NCI-H2081 treated with DMSO at 0.1 percent for 48 hours (cell line): ENCODE results near the gene NAA16.

Source experiments
- DNase-seq: peaks from one replicate; lab custom pipeline; 2025; lab: John Stamatoyannopoulos, UW

Gene NAA16

GRCh38 chr13:41304551-41304950 is 6.5 kb upstream of the NAA16 start:
- no peak for DNase-seq

- DNase-seq = no peak
Measured at GRCh38 chr13:41306271-41307145, 4.6 kb upstream of the NAA16 start.

GRCh38 chr13:41307884-41308640 is 3.0 kb upstream of the NAA16 start:
- DNase-seq = no peak

DNA sequence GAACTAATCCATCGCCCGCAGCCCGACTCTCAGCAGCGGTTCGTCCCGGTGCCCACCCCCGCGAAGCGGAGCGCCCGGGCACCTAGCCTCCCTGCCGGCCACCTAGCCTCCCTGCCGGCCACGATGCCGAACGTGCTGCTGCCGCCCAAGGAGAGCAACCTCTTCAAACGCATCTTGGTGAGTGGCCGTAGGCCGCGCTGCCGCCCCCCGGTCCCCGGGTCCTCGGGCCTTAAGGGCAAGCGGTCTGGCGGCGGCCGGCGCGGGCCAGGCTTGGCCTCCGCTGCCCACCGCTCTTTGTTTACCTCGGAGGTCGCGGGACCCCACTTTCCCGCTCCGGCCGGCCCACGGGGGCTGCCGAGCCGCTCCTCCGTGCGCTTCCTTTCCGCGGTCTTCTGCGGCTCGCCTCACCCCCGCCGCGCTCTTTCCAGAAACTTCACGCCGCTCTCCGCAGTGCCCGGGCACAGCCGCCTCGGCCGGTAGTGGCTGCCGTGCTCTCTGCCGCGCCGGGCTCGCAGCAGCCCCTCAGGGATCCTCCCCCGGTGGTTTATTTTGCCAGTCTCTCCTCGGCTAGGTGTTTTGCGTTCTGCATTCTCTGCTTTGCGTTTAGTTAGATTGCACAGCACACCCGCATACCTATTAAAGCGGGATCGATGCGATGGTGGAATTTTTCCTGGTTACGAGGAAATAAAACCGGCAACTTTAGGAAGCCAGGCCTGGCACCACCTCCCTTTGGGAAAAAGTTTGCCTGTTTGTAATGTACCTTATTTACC is 524 bp downstream of the NAA16 start:
- DNase-seq = no peak

DNA sequence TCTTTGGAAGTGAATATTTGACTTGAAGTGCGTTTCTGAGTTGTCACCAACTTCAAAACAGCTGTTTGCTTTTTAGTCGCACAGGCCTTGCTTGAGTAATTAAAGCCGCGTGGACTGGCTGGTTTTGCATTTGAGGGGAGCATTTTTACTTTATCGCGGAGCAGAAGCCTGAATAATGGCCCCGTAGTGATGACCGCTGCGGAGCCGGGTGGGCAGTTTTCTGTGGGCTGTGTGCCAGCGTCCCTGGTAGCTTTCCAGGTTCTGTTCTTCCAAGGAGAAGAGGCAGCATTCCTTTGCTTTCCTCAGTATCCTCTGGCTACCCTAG is 1.1 kb downstream of the NAA16 start:
- no peak for DNase-seq

GRCh38 chr13:41313117-41313516 is 2.0 kb downstream of the NAA16 start:
- DNase-seq = no peak

DNA sequence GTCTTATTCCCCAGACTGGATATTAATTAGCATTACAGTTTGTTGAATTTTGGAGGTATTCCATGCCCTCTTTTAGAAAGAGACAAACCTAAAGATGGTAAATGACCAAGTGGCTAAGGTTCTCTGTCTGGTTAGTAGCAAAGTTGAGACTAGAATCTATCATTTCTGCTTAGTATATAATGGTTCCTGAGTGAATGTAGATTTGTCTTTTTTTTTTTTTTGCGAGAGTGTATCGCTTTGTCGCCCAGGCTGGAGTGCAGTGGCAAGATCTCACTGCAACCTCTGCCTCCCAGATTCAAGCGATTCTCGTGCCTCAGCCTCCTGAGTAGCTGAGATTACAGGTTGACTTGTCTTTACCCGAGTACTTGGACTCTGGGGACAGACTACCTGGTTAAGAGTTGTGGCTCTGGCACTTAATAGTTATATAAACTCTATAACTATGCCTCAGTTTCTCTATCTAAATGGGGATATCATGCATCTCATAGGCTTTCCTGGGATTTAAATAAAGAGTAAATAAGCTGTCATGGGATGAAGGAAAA is 2.7 kb downstream of the NAA16 start:
- no peak for DNase-seq

DNA sequence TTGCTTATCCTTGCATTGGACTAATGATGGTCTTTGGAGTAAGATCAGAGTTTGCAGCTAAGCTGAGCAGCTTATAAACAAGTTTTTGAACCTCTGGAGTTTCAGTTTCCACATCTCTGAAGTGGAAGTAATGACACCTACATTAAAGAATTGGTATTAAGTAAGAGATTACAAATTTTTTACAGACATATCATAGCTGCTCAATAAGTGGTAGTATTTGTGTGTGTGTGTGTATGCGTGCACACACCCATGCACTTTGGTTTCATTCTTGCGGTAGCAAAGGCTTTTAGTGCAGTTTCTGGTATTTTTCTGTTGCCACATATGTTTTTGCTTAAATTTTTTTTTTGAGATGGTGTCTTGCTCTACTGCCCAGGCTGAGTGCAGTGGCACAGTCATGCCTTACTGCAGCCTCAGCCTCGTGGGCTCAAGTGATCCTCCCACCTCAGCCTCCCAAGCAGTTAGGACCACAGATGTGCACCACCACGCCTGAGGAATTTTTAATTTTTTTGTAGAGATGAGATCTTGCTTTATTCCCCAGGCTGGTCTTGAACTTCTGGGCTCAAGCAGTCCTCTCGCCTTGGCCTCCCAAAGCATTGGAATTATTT is 4.5 kb downstream of the NAA16 start:
- DNase-seq = no peak

- no peak for DNase-seq
Measured at GRCh38 chr13:41317243-41317642, 6.2 kb downstream of the NAA16 start.

GRCh38 chr13:41325752-41326151 is 14.7 kb downstream of the NAA16 start:
- no peak for DNase-seq

GRCh38 chr13:41326661-41327060 is 15.6 kb downstream of the NAA16 start:
- no peak for DNase-seq

DNA sequence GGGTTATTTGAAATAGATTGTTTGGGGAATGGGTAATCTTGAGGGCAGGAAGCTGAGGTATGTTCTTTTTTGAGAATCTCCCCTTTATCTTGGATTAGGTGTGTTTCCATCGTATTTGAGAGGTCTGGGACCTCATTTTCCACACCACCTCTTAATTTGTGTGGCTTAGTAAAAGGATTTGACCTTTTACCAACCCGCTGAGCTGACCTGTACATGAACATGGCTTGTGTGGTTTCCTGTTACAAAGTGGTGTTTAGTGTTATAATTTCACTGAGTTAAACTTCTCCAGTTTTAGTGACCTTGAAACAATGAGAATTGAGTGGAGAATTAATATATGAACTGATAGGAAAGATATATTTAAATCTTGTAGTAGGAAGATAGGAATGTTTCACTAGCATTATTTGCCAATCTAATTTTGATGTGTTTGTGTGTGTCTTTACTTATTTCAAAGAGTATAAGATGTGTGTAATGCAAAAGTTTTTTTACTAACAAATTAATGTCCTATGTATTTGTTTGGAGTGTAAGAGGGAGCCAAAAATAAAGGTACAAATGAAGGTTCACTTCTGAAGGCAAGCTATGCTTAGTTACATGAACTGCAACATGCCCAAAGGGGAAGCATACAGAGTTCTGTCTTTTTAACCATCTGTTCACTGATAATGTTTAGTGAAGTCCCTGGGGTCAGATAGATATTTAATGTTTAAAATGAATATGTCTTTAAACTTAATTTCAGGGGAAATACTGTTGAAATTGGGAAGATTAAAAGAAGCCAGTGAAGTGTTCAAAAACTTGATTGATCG is 17.1 kb downstream of the NAA16 start:
- no peak for DNase-seq

DNA sequence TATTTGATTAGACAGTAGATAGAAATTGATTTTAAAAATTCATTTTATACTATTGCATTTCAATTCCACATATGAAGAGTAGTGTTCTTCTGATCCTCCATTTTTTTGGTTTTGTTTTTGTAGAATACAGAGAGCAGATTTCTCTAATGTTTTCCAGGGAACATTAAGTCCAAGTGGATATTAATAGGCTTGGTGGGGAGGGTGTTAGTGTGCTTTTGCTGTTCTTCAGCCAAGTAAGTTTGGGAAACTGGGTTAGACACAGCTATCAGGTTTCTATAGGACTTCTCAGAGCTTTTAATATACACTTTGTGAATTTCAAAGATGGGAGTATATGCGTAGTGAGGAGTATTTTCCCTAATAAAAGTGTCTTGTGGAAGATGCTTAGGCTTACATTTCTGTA is 21.8 kb downstream of the NAA16 start:
- DNase-seq = no peak

- no peak for DNase-seq
Measured at GRCh38 chr13:41334810-41335209, 23.7 kb downstream of the NAA16 start.

- DNase-seq = no peak
Measured at GRCh38 chr13:41344358-41344757, 33.3 kb downstream of the NAA16 start.

DNA sequence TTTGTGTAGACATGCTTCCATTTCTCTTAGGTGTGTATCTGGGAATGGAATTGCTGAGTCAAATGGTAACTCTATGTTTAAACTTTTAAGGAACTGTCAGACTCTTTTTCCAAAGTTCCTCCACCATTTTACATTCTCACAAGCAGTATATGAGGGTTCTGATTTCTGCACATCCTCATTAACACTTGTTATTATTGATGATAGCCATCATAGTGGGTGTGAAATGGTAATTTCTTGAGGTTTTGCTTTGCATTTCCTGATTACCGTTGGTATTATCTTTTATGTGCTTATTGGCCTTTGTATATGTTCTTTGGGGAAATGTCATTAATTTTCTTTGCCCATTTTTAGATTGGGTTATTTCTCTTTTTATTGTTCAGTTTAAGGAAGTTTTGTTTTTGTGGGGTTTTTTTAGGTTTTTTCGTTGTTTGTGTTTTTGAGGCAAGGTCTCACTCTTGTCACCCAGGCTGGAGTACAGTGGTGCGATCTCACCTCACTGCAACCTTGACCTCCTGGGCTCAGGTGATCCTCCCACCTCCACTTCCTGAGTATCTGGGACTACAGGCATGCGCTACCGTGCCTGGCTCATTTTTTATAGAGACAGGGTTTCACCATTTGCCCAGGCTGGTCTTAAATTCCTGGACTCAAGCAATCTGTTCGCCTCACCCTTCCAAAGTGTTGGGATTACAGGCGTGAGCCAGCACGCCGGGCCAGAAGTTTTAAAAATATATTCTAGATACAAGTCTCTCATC is 34.3 kb downstream of the NAA16 start:
- DNase-seq = no peak

DNA sequence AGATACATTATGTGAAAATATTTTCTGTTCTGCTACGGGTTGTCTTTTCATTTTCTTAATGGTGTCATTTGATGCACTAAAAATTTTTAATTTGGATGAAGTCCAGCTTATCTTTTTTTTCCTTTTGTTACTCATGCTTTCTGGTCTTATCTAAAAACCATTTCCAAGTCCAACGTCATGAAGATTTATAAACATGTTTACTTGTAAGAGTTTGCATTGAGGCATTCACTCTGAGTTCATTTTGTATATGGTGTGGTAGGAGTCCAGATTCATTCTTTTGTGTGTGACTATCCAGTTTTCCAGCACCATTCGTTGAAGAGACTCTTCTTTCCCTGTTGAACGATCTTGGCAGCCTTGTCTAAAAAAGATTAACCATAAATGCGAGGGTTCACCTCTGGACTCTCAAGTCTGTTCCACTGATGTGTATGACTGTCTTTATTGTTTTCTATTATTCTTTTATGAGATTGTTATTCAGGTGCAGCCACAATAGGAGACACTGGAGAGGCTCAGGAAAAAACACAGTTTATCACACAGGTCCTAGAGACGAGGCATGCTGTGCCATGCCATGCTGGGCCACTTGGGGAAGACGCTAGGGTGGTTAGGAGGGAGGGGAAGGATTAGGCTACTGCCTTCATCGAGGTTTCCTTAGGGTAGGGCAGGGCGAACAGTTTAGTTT is 35.0 kb downstream of the NAA16 start:
- DNase-seq = no peak

GRCh38 chr13:41352935-41353840 is 42.1 kb downstream of the NAA16 start:
- no peak for DNase-seq

GRCh38 chr13:41354416-41354815 is 43.3 kb downstream of the NAA16 start:
- DNase-seq = no peak
